HL-60 (cell line): Measurements from ENCODE around the gene DAB2IP.

Experiments used
- DNase-seq, 2 experiments: peaks; one replicate each; pipeline ENCODE4 v3.0.0-alpha.2; 2010 to 2020; ENCODE audit warnings: low read depth in 1 of 2, low spot score in 1 of 2
- H3K27ac ChIP-seq: fragments of 250-450 bp; sonication (Bioruptor Pico); replicated peaks from 2 replicates; pipeline ENCODE4 v1.5.1; 2020; ENCODE audit warnings: mild to moderate bottlenecking, moderate library complexity
- H3K27me3 ChIP-seq: fragments of 250-450 bp; sonication (Bioruptor Pico); 2 replicates; pipeline ENCODE4 v1.5.1; 2021; ENCODE audit warnings: mild to moderate bottlenecking, moderate library complexity; ENCODE audit not compliant: insufficient read depth, poor library complexity, severe bottlenecking
- H3K4me3 ChIP-seq: replicated peaks from 2 replicates; pipeline ENCODE4 v1.5.1; 2011; ENCODE audit warnings: mild to moderate bottlenecking, control low read depth, low read length; ENCODE audit not compliant: insufficient read depth
- CTCF ChIP-seq: IDR thresholded peaks from one replicate; pipeline ENCODE4 v1.5.1; 2011; ENCODE audit warnings: low read length, control low read depth, inconsistent platforms; ENCODE audit not compliant: insufficient read depth
- GABPA ChIP-seq: IDR thresholded peaks from 2 replicates; pipeline ENCODE4 v1.6.1; 2012; ENCODE audit warnings: low read depth
- POLR2AphosphoS5 ChIP-seq: IDR thresholded peaks from 2 replicates; pipeline ENCODE4 v1.6.1; 2012; ENCODE audit warnings: low read depth
- SPI1 ChIP-seq: IDR thresholded peaks from 2 replicates; pipeline ENCODE4 v1.6.1; 2012; ENCODE audit warnings: low read depth, mild to moderate bottlenecking, borderline replicate concordance
- TF ChIP-seq, protein P1 (sequence below): IDR thresholded peaks from 2 replicates; pipeline ENCODE4 v1.6.1; 2012; ENCODE audit warnings: low read depth; ENCODE audit not compliant: insufficient replicate concordance

The DAB2IP gene

DNA sequence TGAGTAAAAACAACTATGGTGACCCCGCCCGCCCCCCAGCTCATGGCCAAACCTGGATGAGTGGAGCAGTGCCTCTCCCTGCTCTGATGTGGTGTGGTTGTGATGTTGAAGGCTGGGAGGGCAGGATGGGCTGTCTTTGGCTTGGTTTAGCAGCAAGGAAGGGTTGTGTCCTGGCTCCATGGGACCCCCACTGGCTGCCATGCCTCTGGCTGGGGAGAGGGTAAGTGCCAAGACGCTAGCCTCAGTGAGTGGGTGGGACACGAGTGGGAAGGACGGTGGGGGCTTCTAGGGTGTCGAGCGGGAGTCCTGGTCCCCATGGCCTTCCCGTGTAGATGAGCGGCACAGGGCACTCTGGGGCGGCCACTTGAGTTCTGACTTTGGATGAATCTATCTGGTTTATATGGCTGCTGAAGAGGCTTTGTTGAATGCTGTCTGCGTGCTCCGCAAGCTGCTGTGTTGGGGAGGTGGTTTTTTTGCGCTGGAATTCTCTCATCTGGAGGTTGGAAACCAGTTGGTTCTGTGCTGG lies 50.4 kb downstream of the DAB2IP start:
- Histone ChIP-seq H3K27me3 (peaks cover 55% of the 10 kb centered on the region), H3K4me3 (no peak overlapping the region), H3K27ac (no peak overlapping the region)
- no peak for DNase-seq
- TF ChIP-seq, protein P1, sequence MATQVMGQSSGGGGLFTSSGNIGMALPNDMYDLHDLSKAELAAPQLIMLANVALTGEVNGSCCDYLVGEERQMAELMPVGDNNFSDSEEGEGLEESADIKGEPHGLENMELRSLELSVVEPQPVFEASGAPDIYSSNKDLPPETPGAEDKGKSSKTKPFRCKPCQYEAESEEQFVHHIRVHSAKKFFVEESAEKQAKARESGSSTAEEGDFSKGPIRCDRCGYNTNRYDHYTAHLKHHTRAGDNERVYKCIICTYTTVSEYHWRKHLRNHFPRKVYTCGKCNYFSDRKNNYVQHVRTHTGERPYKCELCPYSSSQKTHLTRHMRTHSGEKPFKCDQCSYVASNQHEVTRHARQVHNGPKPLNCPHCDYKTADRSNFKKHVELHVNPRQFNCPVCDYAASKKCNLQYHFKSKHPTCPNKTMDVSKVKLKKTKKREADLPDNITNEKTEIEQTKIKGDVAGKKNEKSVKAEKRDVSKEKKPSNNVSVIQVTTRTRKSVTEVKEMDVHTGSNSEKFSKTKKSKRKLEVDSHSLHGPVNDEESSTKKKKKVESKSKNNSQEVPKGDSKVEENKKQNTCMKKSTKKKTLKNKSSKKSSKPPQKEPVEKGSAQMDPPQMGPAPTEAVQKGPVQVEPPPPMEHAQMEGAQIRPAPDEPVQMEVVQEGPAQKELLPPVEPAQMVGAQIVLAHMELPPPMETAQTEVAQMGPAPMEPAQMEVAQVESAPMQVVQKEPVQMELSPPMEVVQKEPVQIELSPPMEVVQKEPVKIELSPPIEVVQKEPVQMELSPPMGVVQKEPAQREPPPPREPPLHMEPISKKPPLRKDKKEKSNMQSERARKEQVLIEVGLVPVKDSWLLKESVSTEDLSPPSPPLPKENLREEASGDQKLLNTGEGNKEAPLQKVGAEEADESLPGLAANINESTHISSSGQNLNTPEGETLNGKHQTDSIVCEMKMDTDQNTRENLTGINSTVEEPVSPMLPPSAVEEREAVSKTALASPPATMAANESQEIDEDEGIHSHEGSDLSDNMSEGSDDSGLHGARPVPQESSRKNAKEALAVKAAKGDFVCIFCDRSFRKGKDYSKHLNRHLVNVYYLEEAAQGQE, result no peak
- TF ChIP-seq GABPA, result no peak
- TF ChIP-seq POLR2AphosphoS5, result no peak
- TF ChIP-seq SPI1, result no peak
- no peak for TF ChIP-seq CTCF

DNA sequence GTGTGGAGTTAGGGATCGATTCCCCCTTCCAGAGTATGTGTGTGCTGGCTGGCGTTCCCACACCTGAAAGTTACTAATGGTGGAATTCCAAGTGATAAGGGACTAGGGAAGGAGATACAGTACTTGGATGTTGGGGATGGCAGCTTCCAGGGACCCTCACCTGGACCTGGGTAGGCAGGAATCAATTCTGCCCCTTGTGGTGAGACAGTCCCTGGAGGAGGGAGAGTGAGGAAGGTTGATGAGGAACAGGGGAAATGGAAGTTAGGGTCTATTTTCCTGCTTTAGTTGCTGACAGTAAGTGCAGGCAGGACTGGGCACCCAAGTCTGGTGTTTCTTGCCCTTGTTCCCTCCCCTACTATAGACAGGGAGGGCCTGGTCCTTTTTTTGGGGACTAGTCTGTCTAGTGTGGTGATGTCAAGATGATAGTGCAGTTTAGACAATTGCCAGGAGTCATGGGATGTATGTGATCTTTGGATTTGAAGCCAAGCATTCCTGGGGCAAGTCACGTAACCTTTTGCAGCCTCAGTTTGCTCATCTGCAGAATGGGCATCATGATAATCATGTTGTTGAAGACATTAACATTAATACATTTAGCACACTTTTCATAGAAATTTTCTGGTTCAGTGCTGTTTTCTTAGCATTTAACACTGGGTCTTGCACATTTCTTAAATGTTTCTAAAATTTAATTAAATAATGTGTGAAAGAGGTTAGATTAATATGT lies 51.7 kb downstream of the DAB2IP start:
- H3K27me3 ChIP-seq, result peaks cover 48% of the 10 kb centered on the region
- TF ChIP-seq POLR2AphosphoS5, result no peak
- TF ChIP-seq CTCF, result no peak
- no peak for TF ChIP-seq GABPA
- no peak for TF ChIP-seq SPI1
- TF ChIP-seq, protein P1, result no peak
- H3K4me3 ChIP-seq, result no peak overlapping the region
- DNase-seq, result no peak
- H3K27ac ChIP-seq, result no peak overlapping the region

DNA sequence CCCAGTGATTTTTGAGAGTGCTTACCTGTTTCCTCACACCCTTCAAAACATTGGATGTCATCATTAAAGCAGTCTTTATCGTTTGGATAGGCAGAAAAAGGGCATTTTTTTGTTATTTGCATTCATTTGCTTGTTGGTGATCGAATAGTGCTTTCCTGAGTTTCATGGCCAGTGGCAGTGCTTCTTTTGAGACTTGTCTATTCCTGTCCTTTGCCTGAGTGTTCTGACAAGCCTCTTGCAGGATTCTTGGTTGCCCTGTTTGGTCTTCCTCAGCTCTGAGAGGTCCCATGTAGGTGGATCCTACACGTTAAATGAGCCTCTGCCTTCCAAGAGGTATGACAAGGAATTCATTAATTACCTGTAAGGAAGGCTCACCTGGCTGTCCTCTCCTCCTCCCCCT lies 52.8 kb downstream of the DAB2IP start:
- no peak for DNase-seq
- H3K27me3 ChIP-seq, result peaks cover 42% of the 10 kb centered on the region
- TF ChIP-seq CTCF (no peak), SPI1 (no peak)
- TF ChIP-seq, protein P1, result no peak
- H3K4me3 ChIP-seq, result no peak overlapping the region
- no peak overlapping the region for H3K27ac ChIP-seq
